ENCODE measurements around the gene MIER2.

MIER2 gene

DNA sequence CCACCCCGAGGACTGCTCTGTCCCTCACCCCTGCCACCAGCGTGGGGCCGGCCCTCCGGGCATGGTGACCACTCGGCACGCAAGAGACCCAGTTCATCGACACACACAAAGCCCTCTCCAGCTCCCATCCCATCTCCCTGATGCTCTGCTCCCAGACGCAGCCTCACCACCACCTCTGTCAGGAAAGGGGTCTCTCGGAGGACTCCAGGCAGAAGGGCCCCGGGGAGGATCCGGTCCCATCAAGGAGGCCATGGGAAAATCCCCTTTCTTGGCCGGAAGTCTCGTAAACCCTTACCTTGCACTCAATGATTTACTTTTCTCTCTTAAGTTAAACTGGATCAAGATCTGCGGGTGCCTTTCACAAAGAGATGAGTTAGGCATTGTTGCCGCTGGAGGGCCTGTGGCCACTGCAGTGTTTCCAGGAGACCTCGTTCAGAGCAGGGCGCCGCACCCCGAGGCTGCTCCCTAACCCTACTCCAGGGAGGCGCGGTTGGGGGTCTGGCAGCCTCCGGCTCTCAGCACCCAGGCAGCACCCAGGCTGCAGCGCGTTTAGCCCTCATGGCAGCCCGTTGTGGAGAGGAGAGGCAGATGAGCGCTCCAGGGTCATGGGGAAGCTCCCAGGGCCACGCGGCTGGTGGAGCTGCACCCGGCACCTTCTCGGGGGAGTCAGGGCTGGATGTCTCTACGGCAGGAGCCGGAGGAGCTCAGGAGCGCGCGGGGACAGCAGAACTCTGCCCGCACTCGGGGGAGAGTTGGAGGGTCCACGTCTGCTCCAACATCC is 33.4 kb upstream of the MIER2 start:
- ATAC-seq, result no peak

DNA sequence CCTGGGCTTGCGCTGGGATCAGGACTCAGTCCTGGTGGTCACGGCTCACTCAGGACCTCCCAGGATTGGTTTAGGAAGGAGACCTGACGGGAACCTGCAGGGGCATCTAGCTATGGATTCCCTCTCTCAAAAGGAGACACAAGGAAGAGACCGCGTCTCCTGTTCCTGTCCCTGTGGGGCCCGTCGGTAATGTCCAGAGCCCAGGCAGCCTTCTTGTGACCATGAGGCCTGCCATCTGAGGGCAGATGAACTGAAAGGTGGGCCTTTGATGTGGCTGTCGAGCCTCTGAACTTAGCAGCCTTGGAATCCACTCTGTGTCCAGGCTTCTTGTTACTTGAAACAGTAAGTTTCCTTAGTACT is 31.5 kb upstream of the MIER2 start:
- no peak for ATAC-seq

GRCh38 chr19:375395-376110 is 31.0 kb upstream of the MIER2 start:
- ATAC-seq, result no peak

GRCh38 chr19:374886-375235 is 30.3 kb upstream of the MIER2 start:
- ATAC-seq, result no peak

DNA sequence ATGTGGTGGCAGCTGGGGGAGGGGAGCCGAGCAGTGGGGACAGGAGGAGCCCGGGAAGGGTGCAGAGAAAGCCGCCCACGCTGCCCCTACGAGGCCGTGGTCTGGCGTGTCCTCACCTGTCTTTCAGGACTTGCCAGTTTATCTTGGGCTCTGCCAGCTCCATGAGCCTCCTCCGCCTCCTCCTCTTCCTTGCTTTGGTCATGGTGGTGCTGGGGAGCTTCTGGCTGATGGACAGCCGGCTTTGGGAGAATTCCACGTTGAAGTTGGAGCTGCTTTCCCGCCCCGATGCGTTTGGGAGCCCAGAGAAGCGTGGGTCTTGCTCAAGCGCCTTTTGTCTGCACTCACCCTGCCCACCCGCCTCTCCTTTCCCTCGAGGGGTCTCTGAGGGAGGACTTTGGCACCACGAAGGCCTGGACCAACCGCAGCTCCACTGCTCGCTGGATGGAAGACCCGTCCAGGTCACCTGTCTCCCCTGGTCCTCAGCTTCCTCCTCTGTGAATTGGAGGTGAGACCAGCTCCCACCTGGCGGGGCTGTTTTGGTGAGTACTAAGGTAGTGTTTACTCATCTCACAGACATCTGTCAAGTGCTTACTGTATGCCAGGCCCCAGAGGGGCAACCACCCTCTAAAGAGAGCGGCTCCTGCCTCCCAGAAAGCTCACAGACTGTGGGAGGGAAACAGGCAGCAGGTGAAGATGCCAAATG is 29.7 kb upstream of the MIER2 start:
- no peak for ATAC-seq

- ATAC-seq, result no peak
These were observed 29.0 kb upstream of the MIER2 start for GRCh38 chr19:373391-374182.

DNA sequence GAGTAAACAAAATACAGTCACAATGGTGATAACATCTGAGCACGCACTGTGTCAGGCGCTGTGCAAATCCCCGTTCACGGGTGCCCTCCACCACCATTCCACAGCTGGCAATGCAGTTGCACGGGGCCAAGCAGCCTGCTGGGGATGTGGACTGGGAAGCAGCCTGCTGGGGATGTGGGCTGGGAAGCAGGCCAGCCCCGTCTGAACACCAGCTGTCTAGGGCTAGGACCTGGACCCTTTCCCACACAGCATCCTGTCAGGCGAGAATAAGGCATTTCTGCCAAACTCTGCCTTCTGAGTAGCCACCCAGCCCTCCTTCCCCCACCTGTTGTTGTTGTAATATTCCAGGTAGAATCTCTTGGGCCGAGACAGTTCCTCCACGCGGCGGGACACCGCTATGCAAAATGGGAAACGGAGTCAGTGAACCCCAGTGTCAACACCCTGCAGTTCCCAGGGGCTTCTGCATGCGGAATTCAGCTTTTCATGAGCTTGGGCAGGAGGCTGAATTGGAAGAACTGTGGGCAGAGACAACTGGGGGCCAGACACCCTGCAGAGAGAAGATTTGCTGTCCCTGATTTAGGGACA is 27.8 kb upstream of the MIER2 start:
- ATAC-seq, result no peak

GRCh38 chr19:371501-372168 is 27.0 kb upstream of the MIER2 start:
- no peak for ATAC-seq

GRCh38 chr19:370641-371330 is 26.2 kb upstream of the MIER2 start:
- ATAC-seq, result no peak

DNA sequence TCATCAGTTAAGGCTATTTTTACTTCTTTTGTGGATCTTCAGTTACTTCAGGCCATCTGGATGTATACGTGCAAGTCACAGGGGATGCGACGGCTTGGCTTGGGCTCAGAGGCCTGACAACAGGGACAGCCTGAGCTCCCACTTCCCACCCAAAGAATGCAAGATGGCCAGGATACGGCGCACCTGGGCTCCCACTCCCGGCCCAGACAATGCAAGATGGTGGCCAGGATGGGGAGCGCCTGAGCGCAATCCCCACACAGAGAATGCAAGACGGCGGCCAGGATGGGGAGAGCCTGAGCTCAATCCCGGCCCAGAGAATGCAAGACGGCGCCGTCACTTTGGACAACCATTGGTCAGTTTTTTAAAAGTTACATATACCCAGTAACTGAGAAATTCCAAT is 25.3 kb upstream of the MIER2 start:
- no peak for ATAC-seq

GRCh38 chr19:369256-369655 is 24.7 kb upstream of the MIER2 start:
- no peak for ATAC-seq

- ATAC-seq, result no peak
These were observed 24.0 kb upstream of the MIER2 start for GRCh38 chr19:368630-369024.

DNA sequence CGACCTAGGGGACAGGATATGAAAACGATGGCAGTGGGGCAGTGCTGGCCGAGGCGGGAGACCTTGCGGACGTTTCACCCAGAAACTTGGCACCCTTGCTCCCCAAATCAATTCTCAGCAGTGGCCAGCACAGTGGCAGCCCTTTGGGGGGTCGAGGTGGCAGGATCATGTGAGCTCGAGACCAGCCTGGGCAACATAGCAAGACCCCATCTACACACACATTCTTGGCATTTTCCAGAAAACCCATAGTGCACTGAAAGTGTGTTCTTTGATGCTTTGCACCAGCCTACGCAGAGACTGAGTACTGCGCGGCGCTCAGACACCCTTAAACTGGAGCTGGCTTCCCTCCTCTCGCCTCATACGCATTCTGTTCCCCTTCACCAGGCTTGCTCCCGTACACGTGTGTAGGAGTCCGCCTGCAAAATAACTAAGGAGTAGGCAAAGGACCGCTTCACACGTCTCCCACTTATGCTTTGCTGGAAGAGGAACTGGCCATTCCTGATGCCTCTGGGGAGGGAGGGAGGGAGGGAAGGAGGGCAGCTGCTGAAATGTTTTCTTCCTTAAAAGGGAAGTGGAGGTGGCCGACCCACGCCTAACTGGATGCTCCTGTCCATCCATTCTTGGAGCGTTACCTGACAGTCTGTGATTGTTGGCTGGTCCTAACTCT is 23.5 kb upstream of the MIER2 start:
- no peak for ATAC-seq

DNA sequence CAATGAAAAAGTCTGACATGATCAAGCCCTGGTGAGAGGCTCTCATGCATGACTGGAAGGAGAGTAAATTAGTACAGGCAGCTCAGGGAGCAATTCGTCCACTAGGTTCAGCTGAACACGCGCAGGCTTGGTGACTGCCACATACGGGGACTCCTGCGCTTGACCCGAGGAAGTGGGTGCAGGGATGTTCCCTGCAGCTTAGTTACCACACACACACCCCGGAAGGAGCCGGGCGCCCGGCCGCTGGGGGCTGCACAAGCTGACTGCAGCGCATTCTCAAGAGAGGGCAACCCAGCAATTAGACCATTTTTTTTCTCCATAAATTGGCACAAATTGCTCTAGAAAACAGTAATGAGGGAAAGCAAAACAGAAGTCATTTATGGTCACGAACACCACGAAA is 23.0 kb upstream of the MIER2 start:
- ATAC-seq, result no peak

DNA sequence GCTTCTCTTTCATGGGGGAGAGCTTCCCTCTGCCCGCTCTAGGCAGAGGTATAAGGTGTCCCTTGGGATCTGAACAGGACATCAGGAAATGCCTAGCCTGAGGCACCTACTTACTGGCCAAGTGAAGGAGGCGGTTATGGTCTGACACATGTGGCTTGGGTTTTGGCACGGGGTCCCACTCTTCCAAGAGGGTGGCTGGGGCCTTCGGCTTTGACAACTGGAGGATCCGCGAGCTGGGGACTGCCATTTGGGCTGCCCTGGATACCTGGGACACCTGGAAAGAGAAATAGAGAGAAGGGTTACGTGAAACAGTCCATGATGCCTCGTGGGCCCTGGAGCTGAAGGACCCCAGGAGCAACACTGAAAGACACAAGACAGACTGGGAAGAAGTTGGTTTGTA is 22.4 kb upstream of the MIER2 start:
- ATAC-seq, result no peak

GRCh38 chr19:366205-366783 is 21.7 kb upstream of the MIER2 start:
- ATAC-seq, result no peak

- no peak for ATAC-seq
These were observed 20.1 kb upstream of the MIER2 start for GRCh38 chr19:364496-365287.

- ATAC-seq, result no peak
These were observed 18.1 kb upstream of the MIER2 start for GRCh38 chr19:362683-363082.

DNA sequence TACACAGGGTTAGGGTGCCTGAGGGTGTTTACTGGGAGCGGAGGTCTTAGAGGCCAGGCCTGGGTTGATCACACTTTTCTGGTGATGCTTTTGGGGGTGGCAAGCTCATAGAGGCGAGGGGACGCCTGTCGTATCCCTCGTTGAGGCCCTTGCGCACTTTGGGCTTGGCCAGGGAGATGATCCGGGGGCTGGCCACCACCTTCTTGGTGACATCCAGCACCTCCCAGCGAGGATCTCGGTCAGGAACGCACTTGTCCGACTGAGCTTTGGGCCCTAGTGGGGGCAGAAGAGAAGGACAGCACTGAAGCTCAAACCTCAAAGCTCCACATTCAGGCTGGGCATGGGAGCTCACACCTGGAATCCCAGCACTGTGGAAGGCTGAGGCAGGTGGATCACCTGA is 17.6 kb upstream of the MIER2 start:
- ATAC-seq, result no peak

DNA sequence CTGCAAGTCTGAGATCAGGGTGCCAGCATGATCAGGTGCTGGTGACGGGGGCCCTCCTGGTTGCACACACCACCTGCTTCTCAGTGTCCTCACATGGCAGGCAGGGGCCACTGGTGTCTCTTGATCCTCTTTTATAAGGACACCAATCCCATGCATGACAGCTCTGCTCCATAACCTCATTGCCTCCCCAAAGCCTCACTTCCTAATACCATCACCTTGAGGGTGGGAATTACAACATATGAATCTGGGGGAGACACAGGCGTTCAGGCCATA is 15.0 kb upstream of the MIER2 start:
- no peak for ATAC-seq
